ENCODE data around the gene PACS1. TPM values are rescaled to one million over a fixed set of nuclear protein-coding genes. Genes with fewer than 3 reads are reported as not detected.

PACS1 gene
- total RNA-seq, 1 experiment from 2014 or later: 47.9 TPM

DNA sequence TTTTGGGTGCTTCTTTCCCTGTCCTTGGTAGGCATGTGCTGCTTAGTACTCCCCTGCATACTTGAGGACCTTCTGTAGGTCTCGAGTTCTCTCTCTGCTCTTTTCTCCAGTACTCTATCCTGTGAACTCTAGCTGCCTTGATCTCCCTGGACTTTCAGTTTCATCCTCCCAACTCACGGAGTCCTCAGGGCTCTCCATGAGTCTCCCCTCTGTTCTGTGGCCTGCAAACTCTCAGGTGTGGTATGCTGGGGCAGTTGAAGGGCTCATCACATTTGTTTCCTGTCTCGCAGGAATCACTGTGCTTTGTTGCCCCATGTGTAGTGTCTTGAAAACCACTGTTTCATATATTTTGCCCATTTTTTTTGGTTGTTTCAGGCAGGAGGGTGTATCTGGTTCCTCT lies 3.3 kb upstream of the PACS1 start:
- TF ChIP-seq, protein P1, sequence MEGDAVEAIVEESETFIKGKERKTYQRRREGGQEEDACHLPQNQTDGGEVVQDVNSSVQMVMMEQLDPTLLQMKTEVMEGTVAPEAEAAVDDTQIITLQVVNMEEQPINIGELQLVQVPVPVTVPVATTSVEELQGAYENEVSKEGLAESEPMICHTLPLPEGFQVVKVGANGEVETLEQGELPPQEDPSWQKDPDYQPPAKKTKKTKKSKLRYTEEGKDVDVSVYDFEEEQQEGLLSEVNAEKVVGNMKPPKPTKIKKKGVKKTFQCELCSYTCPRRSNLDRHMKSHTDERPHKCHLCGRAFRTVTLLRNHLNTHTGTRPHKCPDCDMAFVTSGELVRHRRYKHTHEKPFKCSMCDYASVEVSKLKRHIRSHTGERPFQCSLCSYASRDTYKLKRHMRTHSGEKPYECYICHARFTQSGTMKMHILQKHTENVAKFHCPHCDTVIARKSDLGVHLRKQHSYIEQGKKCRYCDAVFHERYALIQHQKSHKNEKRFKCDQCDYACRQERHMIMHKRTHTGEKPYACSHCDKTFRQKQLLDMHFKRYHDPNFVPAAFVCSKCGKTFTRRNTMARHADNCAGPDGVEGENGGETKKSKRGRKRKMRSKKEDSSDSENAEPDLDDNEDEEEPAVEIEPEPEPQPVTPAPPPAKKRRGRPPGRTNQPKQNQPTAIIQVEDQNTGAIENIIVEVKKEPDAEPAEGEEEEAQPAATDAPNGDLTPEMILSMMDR (IDR thresholded peaks at IDR 0.05; ENCODE audit: unreplicated experiment): no peak
- Mint-ChIP-seq H3K36me3 (ENCODE audit: insufficient read depth, unreplicated experiment) (peaks cover 83% of the 10 kb centered on the region), H3K4me3 (ENCODE audit: low read depth, unreplicated experiment) (no peak overlapping the region), H3K9me3 (ENCODE audit: low read depth, unreplicated experiment) (no peaks in the 10 kb centered on the region), H3K27me3 (ENCODE audit: unreplicated experiment) (no peaks in the 10 kb centered on the region), H3K4me1 (ENCODE audit: low read depth, unreplicated experiment) (peaks cover 43% of the 10 kb centered on the region), H3K27ac (ENCODE audit: unreplicated experiment) (no peak overlapping the region)
- BruUV-seq (replicated peaks): no TSS peak
- CTCF ChIA-PET: no interaction called here
- DNase-seq: no peak
- intact Hi-C loops (cut with micrococcal nuclease; ENCODE audit: unreplicated experiment): no loop called here

DNA sequence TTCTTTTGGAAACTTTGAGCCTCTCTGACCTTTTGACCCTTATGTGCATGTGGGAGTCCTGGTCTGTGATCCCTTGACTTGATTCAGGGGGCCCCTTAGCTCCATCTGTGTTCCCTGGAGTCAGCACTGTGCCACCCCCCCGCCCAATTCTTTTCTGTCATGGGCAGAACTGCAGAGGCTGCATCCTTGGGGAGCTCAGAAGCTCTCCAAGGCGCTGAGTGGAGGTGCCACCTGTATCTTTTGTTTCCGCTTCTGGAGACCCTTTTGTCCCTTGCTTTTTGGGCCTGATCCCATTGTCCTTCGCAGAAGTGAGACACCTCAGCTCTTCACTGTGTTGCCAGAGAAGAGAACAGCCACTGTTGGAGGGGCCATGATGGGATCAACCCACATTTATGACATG lies 2.4 kb upstream of the PACS1 start:
- intact Hi-C loops (cut with micrococcal nuclease; ENCODE audit: unreplicated experiment): loop anchor here (1.0 kb wide), 1 partner anchor 52 kb away; no protein-coding TSS in a partner anchor
- no TSS peak for BruUV-seq (replicated peaks)
- CTCF ChIA-PET: interaction anchor here (0.5 to 1.3 kb wide), 6 partner anchors 12 to 472 kb away, joined by 3 to 4 read pairs (median 3); partner anchors contain the start of genes KCNK7 and SF3B2
- H3K27me3 Mint-ChIP-seq (ENCODE audit: unreplicated experiment): no peaks in the 10 kb centered on the region
- H3K27ac Mint-ChIP-seq (ENCODE audit: unreplicated experiment): no peak overlapping the region
- H3K9me3 Mint-ChIP-seq (ENCODE audit: low read depth, unreplicated experiment): no peaks in the 10 kb centered on the region
- H3K4me3 Mint-ChIP-seq (ENCODE audit: low read depth, unreplicated experiment): no peak overlapping the region
- no peak for DNase-seq
- TF ChIP-seq, protein P1 (IDR thresholded peaks at IDR 0.05; ENCODE audit: unreplicated experiment): no peak
- peaks cover 80% of the 10 kb centered on the region for H3K36me3 Mint-ChIP-seq (ENCODE audit: insufficient read depth, unreplicated experiment)
- H3K4me1 Mint-ChIP-seq (ENCODE audit: low read depth, unreplicated experiment): peaks cover 49% of the 10 kb centered on the region

DNA sequence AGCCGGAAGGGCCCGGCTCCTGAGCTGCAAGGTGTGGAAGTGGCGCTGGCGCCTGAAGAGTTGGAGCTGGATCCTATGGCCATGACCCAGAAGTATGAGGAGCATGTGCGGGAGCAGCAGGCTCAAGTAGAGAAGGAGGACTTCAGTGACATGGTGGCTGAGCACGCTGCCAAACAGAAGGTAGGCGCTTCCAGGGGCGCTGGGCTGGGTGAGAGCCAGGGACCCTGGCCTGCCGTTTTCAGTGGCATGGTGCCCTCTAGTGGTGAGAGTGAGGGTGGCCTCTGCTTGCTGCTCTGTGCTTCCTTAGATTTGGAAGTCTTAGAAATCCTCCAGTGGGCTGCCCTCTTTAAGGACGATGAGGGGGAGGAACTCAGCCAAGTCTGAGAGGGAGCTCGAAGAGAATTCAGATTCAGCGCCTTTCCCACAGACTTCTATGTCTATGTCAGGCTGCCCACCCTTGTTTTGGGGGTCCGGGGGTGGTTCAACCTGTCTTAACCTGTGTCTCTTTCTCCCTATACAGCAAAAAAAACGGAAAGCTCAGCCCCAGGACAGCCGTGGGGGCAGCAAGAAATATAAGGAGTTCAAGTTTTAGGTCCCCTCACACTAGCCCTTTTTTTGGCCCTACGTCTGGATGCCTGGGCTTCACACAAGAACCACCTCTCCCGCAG lies 1.8 kb upstream of the PACS1 start:
- CTCF ChIA-PET: interaction anchor here (0.5 to 1.3 kb wide), 7 partner anchors 11 to 473 kb away, joined by 3 to 4 read pairs (median 3); partner anchors contain the start of genes KCNK7 and SF3B2
- Mint-ChIP-seq H3K4me1 (ENCODE audit: low read depth, unreplicated experiment) (peaks cover 46% of the 10 kb centered on the region), H3K4me3 (ENCODE audit: low read depth, unreplicated experiment) (no peak overlapping the region), H3K27ac (ENCODE audit: unreplicated experiment) (no peak overlapping the region), H3K36me3 (ENCODE audit: insufficient read depth, unreplicated experiment) (peaks cover 74% of the 10 kb centered on the region), H3K27me3 (ENCODE audit: unreplicated experiment) (no peaks in the 10 kb centered on the region), H3K9me3 (ENCODE audit: low read depth, unreplicated experiment) (no peaks in the 10 kb centered on the region)
- TF ChIP-seq, protein P1 (IDR thresholded peaks at IDR 0.05; ENCODE audit: unreplicated experiment): peak; percentile 83
- BruUV-seq (replicated peaks): TSS peak; percentile 38
- peak; percentile 84 for DNase-seq
- intact Hi-C loops (cut with micrococcal nuclease; ENCODE audit: unreplicated experiment): loop anchor here (1.0 kb wide), 1 partner anchor 51 kb away; no protein-coding TSS in a partner anchor

DNA sequence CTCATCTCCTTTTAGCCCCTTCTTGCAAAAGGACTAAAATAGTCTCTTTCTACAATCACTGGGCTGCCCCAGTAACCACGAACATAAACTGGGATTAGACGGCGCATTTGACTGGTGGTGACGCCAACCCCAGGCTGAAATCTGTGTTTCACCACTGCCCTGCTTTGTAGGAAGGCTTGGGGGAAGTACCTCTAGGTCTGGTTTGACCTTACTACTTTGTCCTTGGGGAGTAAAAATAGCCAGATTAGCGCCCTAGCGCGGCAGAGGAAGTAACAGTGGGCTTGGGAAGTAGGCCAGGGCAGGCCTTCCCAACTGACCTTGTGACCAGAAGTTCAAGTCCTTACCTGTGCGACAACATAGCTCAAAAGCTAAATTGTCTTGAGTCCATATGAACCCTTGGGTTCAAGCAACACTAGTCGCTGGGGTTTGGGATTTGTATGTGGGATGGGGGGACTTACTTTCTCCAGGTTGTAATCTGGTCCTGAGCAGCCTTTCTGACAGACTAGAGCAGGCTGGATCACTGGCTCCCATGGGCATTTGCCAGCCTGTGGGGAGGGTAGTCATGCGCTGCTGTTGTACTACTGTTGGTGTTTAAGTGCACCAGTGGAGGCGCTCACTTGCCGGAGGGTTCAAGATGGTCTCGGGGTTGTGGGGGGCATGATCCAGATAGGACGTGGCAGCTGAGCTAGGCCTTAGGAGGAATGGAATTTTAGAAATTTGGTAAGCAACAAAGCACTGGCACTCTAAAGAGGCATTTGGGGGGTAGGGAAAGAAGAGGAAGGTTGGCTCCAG lies 953 bp upstream of the PACS1 start:
- no peaks in the 10 kb centered on the region for H3K9me3 Mint-ChIP-seq (ENCODE audit: low read depth, unreplicated experiment)
- peak overlapping the region; percentile 69 for H3K4me3 Mint-ChIP-seq (ENCODE audit: low read depth, unreplicated experiment)
- H3K36me3 Mint-ChIP-seq (ENCODE audit: insufficient read depth, unreplicated experiment): peaks cover 65% of the 10 kb centered on the region
- H3K4me1 Mint-ChIP-seq (ENCODE audit: low read depth, unreplicated experiment): peaks cover 41% of the 10 kb centered on the region
- BruUV-seq (replicated peaks): no TSS peak
- intact Hi-C loops (cut with micrococcal nuclease; ENCODE audit: unreplicated experiment): loop anchor here (1.0 kb wide), 1 partner anchor 50 kb away; no protein-coding TSS in a partner anchor
- no peaks in the 10 kb centered on the region for H3K27me3 Mint-ChIP-seq (ENCODE audit: unreplicated experiment)
- TF ChIP-seq, protein P1 (IDR thresholded peaks at IDR 0.05; ENCODE audit: unreplicated experiment): no peak
- DNase-seq: peak; percentile 32
- H3K27ac Mint-ChIP-seq (ENCODE audit: unreplicated experiment): peak overlapping the region; percentile 63
- CTCF ChIA-PET: interaction anchor here (0.5 to 1.4 kb wide), 4 partner anchors 14 to 68 kb away, joined by 3 to 4 read pairs (median 3); no protein-coding TSS in a partner anchor
